ENCODE measurements around the gene IMMP2L. TPM values are rescaled to one million over a fixed set of nuclear protein-coding genes. Genes with fewer than 3 reads are reported as not detected.

IMMP2L gene
- total and polyA plus RNA-seq, 2 experiments from 2014 or later: 10.1 to 10.4 TPM

- Histone ChIP-seq H3K4me1 (ENCODE audit: insufficient read depth) (peaks cover 15% of the 10 kb centered on the region), H4K20me1 (ENCODE audit: insufficient read depth) (no peaks in the 10 kb centered on the region), H3K4me2 (ENCODE audit: unreplicated experiment) (no peak overlapping the region), H3K9me3 (ENCODE audit: low read depth) (no peaks in the 10 kb centered on the region), H3K27me3 (replicated peaks; ENCODE audit: insufficient read depth) (no peaks in the 10 kb centered on the region), H3F3A (ENCODE audit: insufficient read depth) (0 out of 2 replicates have a peak, but pooled peaks cover 6% of the 10 kb centered on the region), H3K27ac (no peak overlapping the region), H3K79me2 (ENCODE audit: insufficient read depth) (no peaks in the 10 kb centered on the region), H2AFZ (no peak overlapping the region), H3K9me2 (ENCODE audit: insufficient read depth) (no peaks in the 10 kb centered on the region), H3K4me3 (no peak overlapping the region), H3K36me3 (ENCODE audit: low read depth) (no peaks in the 10 kb centered on the region), H3K9ac (no peak overlapping the region)
- TF ChIP-seq EZH2 (IDR thresholded peaks at IDR 0.05; ENCODE audit: insufficient read depth, poor library complexity, severe bottlenecking): no peak
- no peak for TF ChIP-seq EZH2phosphoT487 (IDR thresholded peaks at IDR 0.05; ENCODE audit: insufficient read depth, low read depth)
- DNase-seq: no peak
- WGBS, 2 experiments (ENCODE audit: low coverage in 1 of 2, low lambda C conversion rate in 2 of 2, missing lambda C conversion rate in 2 of 2): 96 to 97% methylated on average over 3 of the region's 3 CpGs
- in situ Hi-C loops (cut with MboI): no loop called here
Observed at GRCh38 chr7:111162692-111163091, 399.6 kb downstream of the IMMP2L start.

- DNase-seq: no peak
- Histone ChIP-seq H4K20me1 (ENCODE audit: insufficient read depth) (no peaks in the 10 kb centered on the region), H3K36me3 (ENCODE audit: low read depth) (no peaks in the 10 kb centered on the region), H3K27me3 (replicated peaks; ENCODE audit: insufficient read depth) (no peaks in the 10 kb centered on the region), H3K4me3 (no peak overlapping the region), H3K4me2 (ENCODE audit: unreplicated experiment) (no peak overlapping the region), H3K27ac (no peak overlapping the region), H3K4me1 (ENCODE audit: insufficient read depth) (peaks cover 15% of the 10 kb centered on the region), H3K9me3 (ENCODE audit: low read depth) (no peaks in the 10 kb centered on the region), H3F3A (ENCODE audit: insufficient read depth) (0 out of 2 replicates have a peak, but pooled peaks cover 6% of the 10 kb centered on the region), H3K9me2 (ENCODE audit: insufficient read depth) (no peaks in the 10 kb centered on the region), H3K9ac (no peak overlapping the region), H2AFZ (no peak overlapping the region), H3K79me2 (ENCODE audit: insufficient read depth) (no peaks in the 10 kb centered on the region)
- TF ChIP-seq EZH2 (IDR thresholded peaks at IDR 0.05; ENCODE audit: insufficient read depth, poor library complexity, severe bottlenecking): no peak
- TF ChIP-seq EZH2phosphoT487 (IDR thresholded peaks at IDR 0.05; ENCODE audit: insufficient read depth, low read depth): no peak
- in situ Hi-C loops (cut with MboI): no loop called here
Observed at GRCh38 chr7:111160297-111160696, 402.0 kb downstream of the IMMP2L start.

- no peaks in the 10 kb centered on the region for H4K20me1 ChIP-seq (ENCODE audit: insufficient read depth)
- H2AFZ ChIP-seq: peak overlapping the region; percentile 16; the same call in 1 of the 2 replicates
- H3K27me3 ChIP-seq (replicated peaks; ENCODE audit: insufficient read depth): no peaks in the 10 kb centered on the region
- H3K27ac ChIP-seq: no peak overlapping the region
- no peak overlapping the region for H3K4me3 ChIP-seq
- no peak for TF ChIP-seq EZH2 (IDR thresholded peaks at IDR 0.05; ENCODE audit: insufficient read depth, poor library complexity, severe bottlenecking)
- TF ChIP-seq EZH2phosphoT487 (IDR thresholded peaks at IDR 0.05; ENCODE audit: insufficient read depth, low read depth): no peak
- H3K4me2 ChIP-seq (ENCODE audit: unreplicated experiment): no peak overlapping the region
- 0 out of 2 replicates have a peak, but pooled peaks cover 6% of the 10 kb centered on the region for H3F3A ChIP-seq (ENCODE audit: insufficient read depth)
- H3K4me1 ChIP-seq (ENCODE audit: insufficient read depth): peaks cover 15% of the 10 kb centered on the region
- H3K79me2 ChIP-seq (ENCODE audit: insufficient read depth): no peaks in the 10 kb centered on the region
- no peak overlapping the region for H3K9ac ChIP-seq
- DNase-seq: peak; percentile 66
- no peaks in the 10 kb centered on the region for H3K36me3 ChIP-seq (ENCODE audit: low read depth)
- no peaks in the 10 kb centered on the region for H3K9me3 ChIP-seq (ENCODE audit: low read depth)
- in situ Hi-C loops (cut with MboI): no loop called here
- no peaks in the 10 kb centered on the region for H3K9me2 ChIP-seq (ENCODE audit: insufficient read depth)
Observed at GRCh38 chr7:111159426-111159825, 402.9 kb downstream of the IMMP2L start.

- Histone ChIP-seq H3K27ac (no peak overlapping the region), H4K20me1 (ENCODE audit: insufficient read depth) (no peaks in the 10 kb centered on the region), H3K36me3 (ENCODE audit: low read depth) (no peaks in the 10 kb centered on the region), H3F3A (ENCODE audit: insufficient read depth) (no peaks in the 10 kb centered on the region), H3K9me2 (ENCODE audit: insufficient read depth) (no peaks in the 10 kb centered on the region), H2AFZ (no peak overlapping the region), H3K4me2 (ENCODE audit: unreplicated experiment) (no peak overlapping the region), H3K9me3 (ENCODE audit: low read depth) (no peaks in the 10 kb centered on the region), H3K4me1 (ENCODE audit: insufficient read depth) (no peaks in the 10 kb centered on the region), H3K27me3 (replicated peaks; ENCODE audit: insufficient read depth) (no peaks in the 10 kb centered on the region), H3K4me3 (no peak overlapping the region), H3K79me2 (ENCODE audit: insufficient read depth) (no peaks in the 10 kb centered on the region), H3K9ac (no peak overlapping the region)
- in situ Hi-C loops (cut with MboI): no loop called here
- TF ChIP-seq EZH2phosphoT487 (IDR thresholded peaks at IDR 0.05; ENCODE audit: insufficient read depth, low read depth) (no peak), EZH2 (IDR thresholded peaks at IDR 0.05; ENCODE audit: insufficient read depth, poor library complexity, severe bottlenecking) (no peak)
- WGBS, 2 experiments (ENCODE audit: low coverage in 1 of 2, low lambda C conversion rate in 2 of 2, missing lambda C conversion rate in 2 of 2): 82 to 92% methylated on average over 1 of the region's 1 CpG
- DNase-seq: no peak
Observed at GRCh38 chr7:111150709-111151108, 411.6 kb downstream of the IMMP2L start.

Measured in GM23248 (cell line).